Glomerular endothelial cell (primary cell): Measurements from ENCODE around the gene FAM120A. TPM values are rescaled to one million over a fixed set of nuclear protein-coding genes. Genes with fewer than 3 reads are reported as not detected.

Experiments used
- DNase-seq: peaks from one replicate; pipeline ENCODE4 v3.0.0-alpha.2; 2011; ENCODE audit warnings: low read depth, low spot score; ENCODE audit errors: extremely low read depth
- total RNA-seq: library from RNA; depleted of rRNA; stranded (reverse); fragments of >200 nt; gene quantifications from 2 replicates; pipeline ENCODE4 v1.2.3, GENCODE V29; 2015

Gene FAM120A
- total RNA-seq, 1 donor from 2014 or later = 99.2 TPM

DNA sequence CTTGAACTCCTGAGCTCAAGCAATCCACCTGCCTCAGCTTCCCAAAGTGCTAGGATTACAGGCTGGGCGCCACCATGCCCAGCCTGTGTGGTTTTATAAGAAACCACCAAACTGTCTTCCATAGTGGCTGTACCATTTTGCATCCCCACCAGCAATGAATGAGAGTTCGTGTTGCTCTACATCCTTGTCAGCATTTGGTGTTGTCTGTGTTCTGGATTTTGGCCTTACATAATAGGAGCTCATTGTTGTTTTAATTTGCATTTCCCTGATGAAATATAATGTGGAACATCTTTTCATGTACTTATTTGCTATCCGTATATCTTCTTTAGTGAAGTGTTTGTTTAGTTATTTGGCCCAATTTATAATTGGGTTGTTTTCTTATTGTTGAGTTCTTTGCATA is 154.7 kb downstream of the FAM120A start:
- DNase-seq = no peak

DNA sequence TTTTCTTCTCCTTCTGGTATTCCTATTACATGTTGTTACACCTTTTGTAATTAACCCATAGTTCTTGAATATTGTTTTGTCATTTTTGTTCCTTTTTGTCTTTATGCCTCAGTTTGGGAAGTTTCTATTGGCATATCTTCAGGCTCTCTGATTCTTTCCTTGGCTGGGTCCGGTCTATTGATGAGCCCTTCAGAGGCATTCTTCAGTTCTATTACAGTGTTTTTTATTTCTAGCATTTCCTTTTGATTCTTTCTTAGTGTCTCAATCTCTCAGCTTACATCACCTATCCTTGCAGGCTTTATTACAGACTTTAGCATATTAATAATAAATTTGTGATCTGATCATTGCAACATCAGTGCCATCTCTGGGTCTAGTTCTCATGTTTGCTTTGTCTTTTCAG is 158.7 kb downstream of the FAM120A start:
- no peak for DNase-seq

DNA sequence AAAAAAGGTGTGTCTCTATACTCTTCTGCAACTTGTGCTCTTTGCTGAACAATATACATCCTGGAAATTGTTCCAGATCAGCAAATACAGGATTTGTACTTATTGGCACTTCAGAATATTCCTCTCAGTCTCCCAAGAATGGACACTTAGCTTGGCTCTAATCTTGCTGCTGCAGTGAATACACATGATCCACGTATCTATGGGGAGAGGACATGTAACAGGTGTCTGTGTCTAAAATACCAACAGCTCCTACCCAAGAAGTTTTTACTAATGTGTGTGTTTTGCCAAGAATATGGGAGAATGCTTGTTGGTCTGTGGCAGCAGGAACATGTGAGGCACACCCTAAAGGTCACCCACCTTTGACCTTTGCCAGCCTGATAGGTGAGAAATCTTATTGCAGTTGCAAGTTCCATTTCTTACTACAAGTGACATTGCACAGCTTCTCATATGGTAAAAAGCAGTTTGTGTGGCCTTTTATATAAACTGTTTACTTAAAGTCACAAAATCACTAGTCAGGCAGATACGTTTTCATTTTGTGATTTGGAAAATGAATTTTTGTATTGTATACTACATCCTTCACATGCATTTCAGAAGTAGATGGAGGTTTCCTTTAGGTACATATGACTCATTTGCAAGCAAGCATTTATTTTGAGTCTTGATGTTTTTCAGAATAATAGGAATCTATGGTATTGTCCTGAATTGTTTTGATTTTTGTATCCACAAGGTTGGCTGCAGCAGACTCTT is 160.7 kb downstream of the FAM120A start:
- DNase-seq = no peak

DNA sequence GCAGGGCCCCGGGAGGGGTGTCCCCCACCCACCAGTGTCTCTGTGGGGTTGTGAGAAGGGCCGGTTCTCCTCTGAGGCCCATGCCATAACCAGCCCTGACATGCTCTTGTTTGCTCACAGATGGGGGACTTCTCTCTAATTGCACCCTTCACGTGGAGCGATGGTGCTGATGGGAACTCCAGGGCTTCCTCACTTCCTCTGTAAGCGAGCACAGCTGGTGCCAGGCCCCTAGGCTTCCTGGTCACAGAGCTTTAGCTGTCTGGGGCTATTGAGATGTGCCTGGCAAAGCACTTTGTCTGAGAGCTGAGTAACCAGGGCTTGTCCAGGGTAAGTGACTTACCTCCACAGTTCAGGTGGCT is 161.3 kb downstream of the FAM120A start:
- no peak for DNase-seq

DNA sequence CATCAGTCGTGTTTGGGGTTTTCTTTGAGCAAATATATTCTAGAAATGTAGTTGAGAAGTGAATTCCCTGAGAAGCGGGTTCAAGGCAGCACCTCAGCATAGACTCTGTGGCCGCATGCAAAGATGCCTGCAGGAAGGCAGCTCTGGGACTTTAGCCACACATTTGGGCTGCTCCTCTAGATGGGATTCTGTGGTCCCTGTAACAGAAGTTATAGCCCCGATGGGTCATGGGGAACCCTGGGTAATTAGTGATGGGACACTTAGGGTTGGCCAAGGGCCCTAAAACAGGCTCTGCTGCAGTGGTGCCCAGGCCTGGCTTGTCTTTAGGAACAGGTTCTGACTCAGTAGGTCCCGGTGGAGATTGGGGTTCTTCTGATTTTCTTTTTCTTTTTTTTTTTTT is 161.7 kb downstream of the FAM120A start:
- no peak for DNase-seq

DNA sequence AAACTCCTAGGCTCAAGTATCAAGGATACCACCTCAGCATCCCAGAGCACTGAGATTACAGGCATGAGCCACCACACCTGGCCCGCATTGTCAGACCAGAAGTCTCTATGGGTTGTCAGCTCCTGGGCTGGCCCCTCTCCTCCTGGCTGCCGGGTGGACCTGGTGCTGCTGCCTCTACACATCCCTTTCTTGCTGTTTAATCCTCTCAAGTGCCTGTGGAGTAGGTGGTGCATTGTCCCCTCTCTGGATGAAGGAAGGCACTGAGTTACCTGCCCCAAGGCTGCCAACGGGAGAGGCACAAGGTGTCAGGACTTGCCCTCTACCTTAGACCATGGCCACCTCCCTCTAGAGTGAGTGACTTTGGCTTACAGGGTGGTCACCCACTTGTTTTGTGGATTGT is 162.3 kb downstream of the FAM120A start:
- DNase-seq = no peak

DNA sequence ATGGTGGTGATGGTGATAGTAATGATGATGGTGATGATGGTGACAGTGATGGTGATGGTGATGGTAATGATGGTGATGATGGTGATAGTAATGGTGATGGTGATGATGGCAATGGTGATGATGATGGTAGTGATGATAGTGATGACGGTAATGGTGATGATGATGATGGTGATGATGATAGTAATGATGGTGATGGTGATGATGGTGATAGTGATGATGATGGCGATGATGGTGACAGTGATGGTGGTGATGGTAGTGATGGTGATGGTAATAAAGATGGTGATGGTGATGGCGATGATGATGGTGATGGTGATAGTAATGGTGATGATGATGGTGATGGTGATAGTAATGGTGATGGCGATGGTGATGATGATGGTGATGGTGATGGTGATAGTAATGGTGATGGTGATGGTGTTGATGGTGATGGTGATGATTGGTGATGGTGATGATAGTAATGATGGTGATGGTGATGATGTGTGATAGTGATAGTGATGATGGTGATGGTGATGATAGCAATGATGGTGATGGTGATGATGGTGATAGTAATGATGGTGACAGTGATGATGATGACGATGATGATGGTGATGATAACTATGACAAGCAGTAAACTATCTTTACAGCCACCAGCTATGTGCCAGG is 163.5 kb downstream of the FAM120A start:
- DNase-seq = no peak

Other genes starting within 250 kb of the FAM120A start
- 27.9 and 30.4 TPM in 2 replicates for gene FAM120AOS, start 1.9 kb downstream of the FAM120A start, total RNA-seq
- 19.3 and 22.9 TPM in 2 replicates for gene PHF2, start 124.9 kb downstream of the FAM120A start, total RNA-seq